Neuronal stem cell (in vitro differentiated cells): ENCODE results near the gene MYCL.
A peak's percentile ranks its signal among the peaks of the same experiment; 100 is the strongest.

ENCODE experiments used
- DNase-seq: peaks from one replicate; pipeline ENCODE4 v3.0.0-alpha.2; 2013; ENCODE audit warnings: low spot score
- H2AFZ ChIP-seq: one replicate; pipeline ENCODE4 v1.6.1; 2013; ENCODE audit warnings: mild to moderate bottlenecking, low read length, inconsistent platforms
- H2AK5ac ChIP-seq: 2 replicates; pipeline ENCODE4 v1.6.1; 2013; ENCODE audit warnings: low read depth, mild to moderate bottlenecking, inconsistent platforms, low read length, moderate library complexity, mixed read lengths
- H2BK120ac ChIP-seq: 2 replicates; pipeline ENCODE4 v1.6.1; 2013; ENCODE audit warnings: low read depth, mild to moderate bottlenecking, inconsistent platforms, low read length, moderate library complexity, mixed read lengths
- H2BK12ac ChIP-seq: one replicate; pipeline ENCODE4 v1.6.1; 2013; ENCODE audit warnings: low read length, inconsistent platforms
- H2BK15ac ChIP-seq: 2 replicates; pipeline ENCODE4 v1.6.1; 2013; ENCODE audit warnings: mild to moderate bottlenecking, low read length, inconsistent platforms, mixed read lengths
- H2BK5ac ChIP-seq: one replicate; pipeline ENCODE4 v1.6.1; 2013; ENCODE audit warnings: inconsistent platforms, mild to moderate bottlenecking, low read length, moderate library complexity
- H3K14ac ChIP-seq: one replicate; pipeline ENCODE4 v1.6.1; 2013; ENCODE audit warnings: low read length, inconsistent platforms
- H3K18ac ChIP-seq: 2 replicates; pipeline ENCODE4 v1.6.1; 2013; ENCODE audit warnings: low read length, inconsistent platforms
- H3K23ac ChIP-seq: 2 replicates; pipeline ENCODE4 v1.6.1; 2013; ENCODE audit warnings: low read depth, mild to moderate bottlenecking, mixed read lengths, low read length, inconsistent platforms; ENCODE audit not compliant: poor library complexity
- H3K27ac ChIP-seq: replicated peaks from 3 replicates; pipeline ENCODE4 v1.5.1; 2013; ENCODE audit warnings: low read length, inconsistent platforms
- H3K27me3 ChIP-seq, 3 experiments: 2 replicates each; pipeline ENCODE4 v1.6.1; 2013; ENCODE audit warnings: low read length in 3 of 3, mild to moderate bottlenecking in 2 of 3, inconsistent platforms in 1 of 3, low read depth in 1 of 3, mixed read lengths in 1 of 3, moderate library complexity in 1 of 3; ENCODE audit not compliant: control insufficient read depth in 3 of 3, insufficient read depth in 3 of 3
- H3K36me3 ChIP-seq, 2 donors: replicated peaks in 1 of 2; 2 replicates each; pipeline ENCODE4 v1.6.1; 2013; ENCODE audit warnings: low read length in 2 of 2; ENCODE audit not compliant: control insufficient read depth in 2 of 2, insufficient read depth in 2 of 2
- H3K4ac ChIP-seq: 2 replicates; pipeline ENCODE4 v1.6.1; 2013; ENCODE audit warnings: inconsistent platforms, mild to moderate bottlenecking, low read length, moderate library complexity
- H3K4me1 ChIP-seq, 2 donors: 1 replicate in 1 of 2; 2 replicates in 1 of 2; pipeline ENCODE4 v1.6.1; 2013; ENCODE audit warnings: low read length in 2 of 2, low read depth in 1 of 2; ENCODE audit not compliant: control insufficient read depth in 2 of 2, insufficient read depth in 1 of 2
- H3K4me2 ChIP-seq: one replicate; pipeline ENCODE4 v1.6.1; 2013; ENCODE audit warnings: mild to moderate bottlenecking, low read length, inconsistent platforms; ENCODE audit not compliant: insufficient read depth, poor library complexity, severe bottlenecking
- H3K4me3 ChIP-seq, 2 donors: 2 replicates each; pipeline ENCODE4 v1.5.1; 2013; ENCODE audit warnings: low read length in 2 of 2, mild to moderate bottlenecking in 2 of 2, inconsistent platforms in 1 of 2, moderate library complexity in 1 of 2
- H3K79me1 ChIP-seq: one replicate; pipeline ENCODE4 v1.6.1; 2013; ENCODE audit warnings: low read depth, mild to moderate bottlenecking, inconsistent platforms, low read length, moderate library complexity
- H3K9ac ChIP-seq: one replicate; pipeline ENCODE4 v1.6.1; 2013; ENCODE audit warnings: mild to moderate bottlenecking, low read depth, low read length, inconsistent platforms; ENCODE audit not compliant: poor library complexity
- H3K9me3 ChIP-seq, 2 donors: replicated peaks in 1 of 2; 2 replicates each; pipeline versions ENCODE3 to v1.6.1; 2013; ENCODE audit warnings: low read length in 2 of 2, mild to moderate bottlenecking in 2 of 2, inconsistent platforms in 1 of 2, low read depth in 1 of 2, mixed read lengths in 1 of 2, moderate library complexity in 1 of 2; ENCODE audit not compliant: control insufficient read depth in 2 of 2, insufficient read depth in 1 of 2
- H4K8ac ChIP-seq: one replicate; pipeline ENCODE4 v1.6.1; 2013; ENCODE audit warnings: low read depth, mild to moderate bottlenecking, inconsistent platforms, low read length, moderate library complexity
- H4K91ac ChIP-seq: one replicate; pipeline ENCODE4 v1.6.1; 2013; ENCODE audit warnings: low read length, low read depth, mild to moderate bottlenecking, inconsistent platforms; ENCODE audit not compliant: poor library complexity
- WGBS, 2 donors: extraction: QIAGEN DNeasy Blood & Tissue Kit; methylation state at CpG; one replicate each; pipeline ENCODE4 v1.1.7; 2013; ENCODE audit warnings: missing lambda C conversion rate in 2 of 2, mixed read lengths in 1 of 2; ENCODE audit not compliant: insufficient read length in 2 of 2, insufficient replicate concordance in 1 of 2; ENCODE audit errors: extremely low coverage in 2 of 2; 5-methylcytosine and 5-hydroxymethylcytosine counted together

MYCL gene

DNA sequence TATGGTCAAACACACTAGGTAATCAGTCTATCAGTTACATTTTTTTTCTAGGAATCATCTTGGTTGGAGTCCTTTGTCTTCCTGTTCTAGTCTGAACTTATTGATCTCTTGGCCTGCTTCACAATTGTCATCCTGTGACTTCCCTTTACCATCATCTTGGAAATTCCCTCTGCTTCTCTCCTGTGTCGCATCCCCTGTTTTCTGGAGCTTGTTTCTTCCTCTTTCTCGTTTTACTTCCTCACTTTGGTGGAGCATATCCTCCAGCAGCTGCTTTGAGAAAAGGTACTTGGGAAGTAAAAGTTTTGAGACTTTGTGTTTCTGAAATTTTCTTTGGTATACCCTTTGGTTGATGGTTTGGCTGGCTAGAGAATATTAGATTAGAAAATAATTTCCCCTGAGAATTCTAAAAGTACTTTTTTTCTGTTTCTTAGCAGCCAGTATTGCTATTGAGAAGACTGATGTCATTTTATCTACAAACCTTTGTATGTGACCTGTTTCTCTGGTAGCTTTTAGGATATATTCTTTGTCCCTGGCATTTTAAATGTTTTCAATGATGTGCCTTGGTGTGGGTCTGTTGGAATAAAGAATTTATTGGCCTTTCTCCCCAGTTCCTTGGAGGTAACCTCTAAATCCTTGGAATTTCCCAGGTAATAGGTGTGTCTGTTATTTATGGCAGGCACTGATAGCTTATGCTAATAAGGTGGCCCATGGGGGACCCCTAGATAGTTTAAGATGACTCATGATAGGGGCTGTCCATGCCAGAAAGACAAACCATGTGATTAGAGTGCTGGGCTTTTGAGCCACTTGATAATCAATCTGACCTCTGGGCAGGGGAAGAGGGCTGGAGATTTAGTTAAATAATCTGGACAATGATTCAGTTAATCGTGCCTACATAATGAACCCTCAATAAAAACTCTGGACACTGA lies 6.1 kb upstream of the MYCL start:
- Histone ChIP-seq H4K91ac (no peak overlapping the region), H3K79me1 (no peaks in the 10 kb centered on the region), H2AK5ac (no peak overlapping the region), H3K4me1 (no peaks in the 10 kb centered on the region), H2BK5ac (no peak overlapping the region), H3K4me2 (no peak overlapping the region), H2BK120ac (no peak overlapping the region), H3K9ac (no peak overlapping the region), H2BK15ac (no peak overlapping the region), H2AFZ (no peak overlapping the region), H3K9me3 (peaks cover 4 to 16% of the 10 kb centered on the region in 2 donors), H3K36me3 (no peaks in the 10 kb centered on the region), H4K8ac (no peak overlapping the region), H2BK12ac (no peak overlapping the region), H3K4me3 (no peak overlapping the region), H3K14ac (no peak overlapping the region), H3K23ac (no peak overlapping the region), H3K27ac (no peak overlapping the region), H3K18ac (no peak overlapping the region), H3K4ac (no peak overlapping the region), H3K27me3 (peaks cover 0 to 12% (median 8%) of the 10 kb centered on the region in 3 experiments)
- WGBS, 2 donors = no CpG with 5 or more reads among the region's 3 CpGs
- no peak for DNase-seq

DNA sequence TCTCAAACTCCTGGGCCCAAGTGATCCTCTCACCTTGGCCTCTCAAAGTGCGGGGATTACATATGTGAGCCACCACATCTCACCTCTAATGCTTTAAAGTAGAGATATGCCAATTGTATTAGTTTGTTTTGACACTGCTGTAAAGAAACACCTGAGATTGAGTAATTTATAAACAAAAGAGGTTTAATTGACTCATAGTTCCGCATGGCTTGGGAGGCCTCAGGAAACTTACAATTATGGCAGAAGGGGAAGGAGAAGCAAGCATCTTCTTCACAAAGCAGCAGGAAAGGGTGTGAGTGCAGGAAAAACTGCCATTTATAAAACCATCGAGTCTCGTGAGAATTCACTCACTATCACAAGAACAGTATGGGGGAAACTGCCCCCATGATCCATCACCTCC lies 3.5 kb upstream of the MYCL start:
- H2AFZ ChIP-seq = no peak overlapping the region

DNA sequence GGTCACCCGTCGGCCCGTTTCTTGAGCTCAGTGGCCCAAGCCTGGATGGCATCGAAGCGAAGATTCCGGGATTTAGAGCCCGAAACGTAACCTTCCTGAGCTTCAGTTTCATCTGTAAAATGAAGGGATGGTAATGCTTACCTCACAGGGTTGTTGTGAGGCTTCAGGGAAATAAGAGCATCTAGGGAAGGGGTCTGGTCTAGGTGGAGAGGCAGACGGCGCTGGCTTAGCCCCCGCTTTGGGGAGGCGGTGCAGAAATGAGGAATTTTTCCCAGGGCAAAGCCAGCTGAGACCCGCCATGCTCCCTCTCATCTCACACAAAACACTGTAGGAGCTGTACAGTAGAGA lies 717 bp upstream of the MYCL start:
- Histone ChIP-seq H3K23ac (peak overlapping the region; percentile 67), H3K4me1 (peaks cover 17 to 26% of the 10 kb centered on the region in 2 donors), H3K36me3 (peaks cover 0 to 2% of the 10 kb centered on the region in 2 donors), H4K91ac (no peak overlapping the region), H3K4me2 (peak overlapping the region; percentile 96), H2BK120ac (no peak overlapping the region), H3K9me3 (peaks cover 0 to 6% of the 10 kb centered on the region in 2 donors), H3K27ac (no peak overlapping the region), H3K4me3 (peak overlapping the region; percentile 91 to 93), H2BK12ac (no peak overlapping the region), H3K79me1 (no peaks in the 10 kb centered on the region), H3K4ac (no peak overlapping the region), H3K18ac (peak overlapping the region; percentile 92), H3K14ac (no peak overlapping the region), H4K8ac (no peak overlapping the region), H2BK15ac (no peak overlapping the region), H2AK5ac (no peak overlapping the region), H3K9ac (no peak overlapping the region), H2BK5ac (no peak overlapping the region), H3K27me3 (peaks cover 0 to 28% (median 13%) of the 10 kb centered on the region in 3 experiments), H2AFZ (peak overlapping the region; percentile 97)
- DNase-seq = no peak
- no CpG with 5 or more reads among the region's 13 CpGs for WGBS, 2 donors

More for the DNA sequence above, 3.5 kb upstream of the MYCL start:
- DNase-seq = no peak
- Histone ChIP-seq H3K27me3 (peaks cover 0 to 24% (median 13%) of the 10 kb centered on the region in 3 experiments), H2BK5ac (no peak overlapping the region), H3K9me3 (peaks cover 4 to 16% of the 10 kb centered on the region in 2 donors), H3K18ac (no peak overlapping the region), H3K4me3 (no peak overlapping the region), H2BK12ac (no peak overlapping the region), H2BK15ac (no peak overlapping the region), H3K14ac (no peak overlapping the region), H3K27ac (no peak overlapping the region), H2BK120ac (no peak overlapping the region), H3K4me2 (no peak overlapping the region), H3K4me1 (peaks cover 1 to 5% of the 10 kb centered on the region in 2 donors), H2AK5ac (no peak overlapping the region), H3K23ac (no peak overlapping the region), H3K36me3 (no peaks in the 10 kb centered on the region), H4K91ac (no peak overlapping the region), H3K9ac (no peak overlapping the region), H3K79me1 (no peaks in the 10 kb centered on the region), H3K4ac (no peak overlapping the region), H4K8ac (no peak overlapping the region)
- WGBS, 2 donors = no CpG with 5 or more reads among the region's 4 CpGs

DNA sequence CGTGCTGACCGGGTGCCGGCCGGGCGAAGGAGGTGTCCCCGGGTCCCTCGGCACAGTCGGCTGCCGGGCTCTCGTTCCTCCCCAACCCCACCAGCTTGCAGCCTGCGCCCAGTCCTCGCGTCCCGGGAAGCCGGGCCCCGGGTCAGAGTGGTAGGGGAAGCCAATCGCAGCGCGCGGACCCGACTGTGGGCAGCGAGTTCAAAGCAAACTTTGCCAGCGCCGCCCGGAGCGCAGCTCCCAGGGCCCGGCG lies 328 bp downstream of the MYCL start:
- Histone ChIP-seq H3K4me2 (peak overlapping the region; percentile 96), H2BK15ac (peak overlapping the region; percentile 54), H2AFZ (peak overlapping the region; percentile 97), H2AK5ac (peak overlapping the region; percentile 51), H4K8ac (no peak overlapping the region), H3K23ac (peak overlapping the region; percentile 67), H3K9ac (peak overlapping the region; percentile 95), H3K4ac (peak overlapping the region; percentile 6), H2BK5ac (peak overlapping the region; percentile 17), H3K9me3 (peaks cover 0 to 6% of the 10 kb centered on the region in 2 donors), H3K18ac (peak overlapping the region; percentile 94), H2BK12ac (no peak overlapping the region), H3K14ac (no peak overlapping the region), H3K36me3 (peaks cover 0 to 13% of the 10 kb centered on the region in 2 donors), H4K91ac (no peak overlapping the region), H2BK120ac (peak overlapping the region; percentile 38), H3K27ac (no peak overlapping the region), H3K4me1 (peaks cover 28 to 36% of the 10 kb centered on the region in 2 donors), H3K4me3 (peak overlapping the region; percentile 91 to 93), H3K27me3 (peaks cover 0 to 28% (median 13%) of the 10 kb centered on the region in 3 experiments), H3K79me1 (no peaks in the 10 kb centered on the region)
- no peak for DNase-seq
- WGBS, 2 donors = no CpG with 5 or more reads among the region's 28 CpGs
